HG03108 (cell line): ENCODE data around the gene ZNF547.
"Not testable (repeated sequence)": the region's sequence is repeated elsewhere in the genome, so short reads cannot be mapped to it uniquely, and the experiment has no call there.

Source experiments
- ATAC-seq: cut with Tn5 transposase; IDR thresholded peaks from one replicate; pipeline ENCODE4 v1.9.1; 2021; ENCODE audit warnings: moderate library complexity; ENCODE audit not compliant: unreplicated experiment

Gene ZNF547

GRCh38 chr19:57374179-57374578, 10.8 kb downstream of the ZNF547 start:
- ATAC-seq: no peak

DNA sequence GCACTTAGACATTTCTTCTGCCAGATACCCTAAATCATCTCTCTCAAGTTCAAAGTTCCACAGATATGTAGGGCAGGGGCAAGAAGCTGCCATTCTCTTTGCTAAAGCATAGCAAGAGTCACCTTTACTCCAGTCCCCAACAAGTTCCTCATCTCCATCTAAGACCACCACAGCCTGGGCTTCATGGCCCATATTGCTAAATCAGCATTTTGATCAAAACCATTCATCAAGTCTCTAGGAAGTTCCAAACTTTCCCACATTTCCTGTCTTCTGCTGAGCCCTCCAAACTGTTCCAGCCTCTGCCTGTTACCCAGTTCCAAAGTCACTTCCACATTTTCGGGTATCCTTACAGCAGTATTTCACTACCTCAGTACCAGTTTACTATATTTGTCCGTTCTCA, 11.3 kb downstream of the ZNF547 start:
- ATAC-seq: not testable (repeated sequence)

DNA sequence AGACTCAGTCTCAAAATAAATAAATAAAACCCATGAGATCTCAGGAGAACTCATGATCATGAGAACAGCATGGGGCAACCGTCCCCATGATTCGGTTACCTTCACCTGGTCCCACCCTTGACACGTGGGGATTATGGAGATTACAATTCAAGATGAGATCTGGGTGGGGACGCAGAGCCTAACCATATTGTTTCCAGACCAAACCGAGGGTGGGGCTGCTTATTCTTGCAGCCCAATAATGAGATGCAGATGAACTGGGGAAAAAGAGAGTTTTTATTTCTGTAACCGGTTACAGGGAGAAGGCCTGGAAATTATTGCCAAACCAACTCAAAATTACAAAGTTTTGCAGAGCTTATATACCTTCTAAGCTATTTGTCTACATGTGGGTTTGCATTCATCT, 12.8 kb downstream of the ZNF547 start:
- no peak for ATAC-seq

- ATAC-seq: no peak
Measured at GRCh38 chr19:57377498-57378146, 14.3 kb downstream of the ZNF547 start.

- ATAC-seq: no peak
Measured at GRCh38 chr19:57380923-57381322, 17.6 kb downstream of the ZNF547 start.

- no peak for ATAC-seq
Measured at GRCh38 chr19:57382806-57383488, 19.6 kb downstream of the ZNF547 start.

DNA sequence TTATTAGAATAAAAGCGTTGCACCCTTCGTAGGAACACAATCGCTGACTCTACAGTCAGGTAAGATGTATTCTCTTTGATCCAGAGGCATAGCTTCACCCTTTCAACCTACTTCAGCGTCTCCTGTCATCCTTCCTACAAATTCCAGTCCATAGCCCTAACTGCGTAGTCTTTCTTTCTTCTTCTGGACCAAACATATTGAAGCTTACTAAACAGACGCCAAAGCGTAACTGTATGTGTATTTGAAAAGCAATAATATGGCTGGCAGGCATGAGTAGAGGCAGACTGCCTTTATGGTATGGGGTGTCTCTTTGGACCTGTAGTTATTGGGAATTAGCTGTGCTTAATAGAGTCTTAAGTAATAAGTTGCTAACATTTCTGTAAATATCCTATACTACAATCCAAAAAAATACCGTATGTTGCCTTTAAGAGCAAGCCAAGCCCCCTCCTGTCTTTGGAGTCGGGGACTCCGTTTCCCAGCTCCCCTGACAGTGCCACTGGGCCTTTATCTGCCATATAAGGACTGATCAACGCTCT, 25.9 kb downstream of the ZNF547 start:
- ATAC-seq: no peak

- ATAC-seq: peak; percentile 98
Measured at GRCh38 chr19:57389730-57390598, 26.6 kb downstream of the ZNF547 start, which contains the start of gene ZNF548. ZNF548 (plus strand) TSS chr19:57389854; CDS start chr19:57390100, 246 bp downstream.

DNA sequence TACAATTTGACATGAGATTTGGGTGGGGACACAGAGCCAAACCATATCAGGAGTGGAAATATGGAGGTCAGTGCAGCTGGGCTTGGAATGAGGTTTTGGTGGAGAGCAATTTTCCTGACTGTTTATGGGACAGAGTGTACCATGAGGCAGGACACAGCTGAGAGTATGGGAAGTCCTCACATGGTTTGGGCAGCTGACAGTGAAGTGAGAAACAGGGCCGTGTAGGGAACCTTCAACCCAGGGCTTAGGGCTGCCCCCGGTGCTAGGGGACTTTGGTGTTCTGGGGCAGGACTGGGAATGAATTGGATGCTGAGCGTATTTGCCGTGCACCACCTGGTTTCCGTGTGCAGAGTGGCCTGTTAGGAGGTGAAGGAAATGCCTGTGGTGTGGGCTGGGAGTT, 32.4 kb downstream of the ZNF547 start:
- ATAC-seq: no peak

DNA sequence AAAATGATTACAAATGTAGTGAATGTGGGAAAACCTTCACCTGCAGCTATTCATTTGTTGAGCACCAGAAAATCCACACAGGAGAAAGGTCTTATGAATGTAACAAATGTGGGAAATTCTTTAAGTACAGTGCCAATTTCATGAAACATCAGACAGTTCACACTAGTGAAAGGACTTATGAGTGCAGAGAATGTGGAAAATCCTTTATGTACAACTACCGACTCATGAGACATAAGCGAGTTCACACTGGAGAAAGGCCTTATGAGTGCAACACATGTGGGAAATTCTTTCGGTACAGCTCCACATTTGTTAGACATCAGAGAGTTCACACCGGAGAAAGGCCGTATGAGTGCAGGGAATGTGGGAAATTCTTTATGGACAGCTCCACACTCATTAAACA, 35.5 kb downstream of the ZNF547 start:
- ATAC-seq: no peak

DNA sequence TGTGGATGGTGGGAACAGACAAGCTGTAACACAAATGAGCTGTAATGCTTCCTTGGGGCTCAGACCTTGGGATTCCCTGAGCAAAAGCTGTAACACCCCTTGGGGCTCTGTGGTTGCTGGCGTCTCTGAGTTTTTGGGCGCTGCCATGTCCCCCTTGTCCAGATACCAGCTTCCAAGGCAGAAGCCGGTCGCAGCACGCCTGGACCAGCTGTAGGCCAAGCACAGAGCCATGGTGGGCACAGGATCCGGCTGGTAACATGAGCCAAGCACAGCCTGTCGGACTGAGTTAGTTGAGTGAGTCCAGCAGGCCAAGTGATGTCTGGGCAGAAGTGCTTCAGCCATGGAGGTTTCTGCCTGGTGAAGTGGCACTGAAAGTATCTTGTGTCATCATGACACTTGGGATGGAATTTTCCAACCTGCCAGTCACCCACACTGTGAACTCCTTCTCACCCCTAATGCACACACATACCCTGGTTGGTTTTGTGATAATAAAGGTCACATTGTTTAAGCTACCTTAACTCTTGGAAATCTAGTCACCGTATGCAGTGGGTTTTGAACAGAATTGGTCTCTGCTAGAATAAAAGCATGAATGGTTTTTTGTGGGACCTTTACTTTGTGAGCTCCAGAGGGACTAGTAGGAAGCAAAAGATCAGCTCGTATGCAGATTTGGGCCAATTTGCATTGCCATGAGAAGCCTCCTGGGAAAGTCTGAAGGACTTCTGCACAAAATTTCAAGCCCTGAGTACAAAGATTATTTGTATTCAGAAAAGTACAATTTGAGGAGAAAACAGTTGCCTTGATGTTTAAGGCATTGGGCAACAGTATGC, 40.6 kb downstream of the ZNF547 start:
- ATAC-seq: no peak

DNA sequence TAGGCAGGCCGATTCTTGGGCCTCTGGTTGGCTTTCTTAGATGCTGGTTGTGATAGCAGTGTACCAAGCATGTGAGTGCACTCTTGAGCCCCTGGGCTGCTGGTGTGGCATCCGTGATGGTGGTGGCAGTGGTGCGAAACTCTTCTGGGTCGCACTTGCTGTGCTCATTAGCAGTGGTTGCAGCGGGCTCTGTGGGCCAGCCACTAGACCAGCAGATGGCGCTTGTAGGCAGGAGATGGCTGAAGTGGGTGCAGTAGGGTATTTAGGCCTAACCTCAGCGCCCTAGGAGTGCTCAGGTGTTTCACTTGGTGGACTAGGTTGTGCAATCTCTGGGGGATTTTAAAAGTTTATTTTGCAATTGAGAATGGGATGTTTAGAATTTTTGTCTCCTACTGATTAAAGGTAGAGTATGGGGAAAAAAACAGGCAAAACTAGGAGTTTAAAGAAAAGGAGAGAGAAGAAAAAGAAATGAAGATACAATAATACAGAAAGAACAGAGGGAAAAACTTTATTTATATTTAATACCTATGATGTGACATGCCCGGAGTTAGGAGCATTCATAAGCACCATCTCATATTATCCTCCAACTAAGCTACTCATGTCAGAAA, 43.3 kb downstream of the ZNF547 start:
- no peak for ATAC-seq

- peak; percentile 99 for ATAC-seq
Measured at GRCh38 chr19:57410877-57411671, 47.7 kb downstream of the ZNF547 start, which contains the start of gene ZNF17. ZNF17 (plus strand) TSS chr19:57411161; CDS start chr19:57413616, 2,455 bp downstream.

DNA sequence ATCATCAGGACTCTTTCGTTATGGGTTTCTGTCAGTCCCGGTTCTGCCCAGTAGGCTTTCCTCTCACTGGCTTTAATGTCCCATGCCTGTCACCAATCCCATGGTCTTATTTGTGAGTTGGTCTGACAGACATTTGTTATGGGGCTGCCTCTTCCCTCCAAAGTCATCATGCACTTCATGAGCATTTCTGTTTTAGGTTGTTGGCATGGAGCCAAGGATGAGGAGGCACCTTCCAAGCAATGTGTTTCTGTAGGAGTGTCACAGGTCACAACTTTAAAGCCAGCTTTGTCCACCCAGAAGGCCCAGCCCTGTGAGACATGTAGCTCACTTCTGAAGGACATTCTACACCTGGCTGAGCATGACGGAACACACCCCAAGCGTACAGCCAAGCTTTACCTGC, 56.1 kb downstream of the ZNF547 start:
- ATAC-seq: no peak

DNA sequence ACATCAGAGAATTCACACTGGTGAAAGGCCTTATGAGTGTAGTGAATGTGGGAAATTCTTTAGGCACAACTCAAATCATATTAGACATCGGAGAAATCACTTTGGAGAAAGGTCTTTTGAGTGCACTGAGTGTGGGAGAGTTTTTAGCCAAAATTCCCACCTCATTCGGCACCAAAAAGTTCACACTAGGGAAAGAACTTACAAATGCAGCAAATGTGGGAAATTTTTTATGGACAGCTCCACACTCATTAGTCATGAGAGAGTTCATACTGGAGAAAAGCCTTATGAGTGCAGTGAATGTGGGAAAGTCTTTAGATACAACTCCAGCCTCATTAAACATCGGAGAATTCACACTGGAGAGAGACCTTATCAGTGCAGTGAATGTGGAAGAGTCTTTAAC, 57.7 kb downstream of the ZNF547 start:
- no peak for ATAC-seq
